GM12878 (cell line): ENCODE measurements around the gene CENPH. TPM values are rescaled to one million over a fixed set of nuclear protein-coding genes. Genes with fewer than 3 reads are reported as not detected.

Source experiments
- ATAC-seq: fragments of 200-7000 bp; cut with Tn5 transposase; 3 replicates; pipeline ENCODE4 v1.9.1; 2020; ENCODE audit warnings: mild to moderate bottlenecking, moderate library complexity
- BruUV-seq: library from RNA; stranded (reverse); fragments of 400-500 nt; replicated peaks from 2 replicates; lab custom pipeline; 2021; lab: Mats Ljungman, UMichigan
- CTCF ChIA-PET: fragments of 300-600 bp; sonication (Branson Sonifier 250); formaldehyde crosslinking; extraction: SDS; loops from one replicate; lab custom pipeline; 2021; ENCODE audit warnings: inconsistent platforms; lab: Yijun Ruan, JAX
- POLR2A ChIA-PET: fragments of 350-600 bp; formaldehyde crosslinking; extraction: SDS; loops from one replicate; lab custom pipeline; 2021; ENCODE audit warnings: inconsistent platforms; lab: Charles Lee
- RAD21 ChIA-PET: fragments of 300-600 bp; sonication (Branson Sonifier 250); formaldehyde crosslinking; loops from one replicate; lab custom pipeline; 2023; ENCODE audit warnings: antibody characterized with exemption; ENCODE audit not compliant: unreplicated experiment; lab: Charles Lee
- SMC1A ChIA-PET: fragments of 300-600 bp; sonication (Branson Sonifier 250); formaldehyde crosslinking; loops from one replicate; lab custom pipeline; 2023; ENCODE audit not compliant: unreplicated experiment, uncharacterized antibody; lab: Charles Lee
- DNase-seq: peaks from one replicate; pipeline ENCODE4 v3.0.0-alpha.2; 2011; ENCODE audit warnings: low read depth, low spot score
- FAIRE-seq: peaks from 3 replicates; lab custom pipeline; 2011; peaks lifted over from hg19 to GRCh38; lab: Jason Lieb, UNC
- H2AFZ ChIP-seq: 2 replicates; pipeline ENCODE4 v1.6.0; 2011; ENCODE audit warnings: low read depth, low read length, control low read depth; ENCODE audit not compliant: control insufficient read depth
- H3K27ac ChIP-seq: 2 replicates; pipeline ENCODE4 v1.5.1; 2011; ENCODE audit warnings: control low read depth; ENCODE audit not compliant: control insufficient read depth, insufficient read depth
- H3K27me3 ChIP-seq, 2 experiments: replicated peaks in 1 of 2; 2 replicates each; pipeline versions ENCODE4 v1.6.0 to v1.6.1; 2011; ENCODE audit warnings: low read length in 1 of 2; ENCODE audit not compliant: control insufficient read depth in 2 of 2, insufficient read depth in 2 of 2
- H3K36me3 ChIP-seq, 2 experiments: 2 replicates each; pipeline ENCODE4 v1.5.1; 2011; ENCODE audit warnings: low read length in 1 of 2; ENCODE audit not compliant: control insufficient read depth in 2 of 2, insufficient read depth in 2 of 2
- H3K4me1 ChIP-seq: 2 replicates; pipeline ENCODE4 v1.6.1; 2011; ENCODE audit warnings: mild to moderate bottlenecking, low read length, moderate library complexity, mixed read lengths; ENCODE audit not compliant: control insufficient read depth, insufficient read depth
- H3K4me2 ChIP-seq: 2 replicates; pipeline ENCODE4 v1.6.0; 2011; ENCODE audit warnings: control low read depth; ENCODE audit not compliant: control insufficient read depth, insufficient read depth
- H3K4me3 ChIP-seq: fragments of 200-600 bp; sonication (generic); 2 replicates; pipeline ENCODE4 v1.5.1; 2016
- H3K79me2 ChIP-seq: 2 replicates; pipeline ENCODE4 v1.6.0; 2011; ENCODE audit warnings: low read length; ENCODE audit not compliant: control insufficient read depth, insufficient read depth
- H3K9ac ChIP-seq: 2 replicates; pipeline ENCODE4 v1.8.0; 2011; ENCODE audit warnings: low read length, control low read depth, mixed read lengths; ENCODE audit not compliant: control insufficient read depth, insufficient read depth
- H3K9me3 ChIP-seq: replicated peaks from 3 replicates; pipeline ENCODE4 v1.5.1; 2011; ENCODE audit warnings: mild to moderate bottlenecking, low read length; ENCODE audit not compliant: control insufficient read depth, insufficient read depth
- H4K20me1 ChIP-seq: 2 replicates; pipeline ENCODE4 v1.6.0; 2011; ENCODE audit not compliant: control insufficient read depth, insufficient read depth
- CHD2 ChIP-seq: IDR thresholded peaks from 2 replicates; pipeline ENCODE4 v1.6.1; 2011; ENCODE audit warnings: low read depth, low read length, improper control_type of control experiment, borderline replicate concordance
- FOS ChIP-seq: IDR thresholded peaks from 3 replicates; pipeline ENCODE4 v1.6.1; 2011; ENCODE audit warnings: borderline replicate concordance; ENCODE audit not compliant: insufficient read length; ENCODE audit errors: extremely low read depth
- GABPA ChIP-seq: IDR thresholded peaks from 2 replicates; pipeline ENCODE4 v1.6.1; 2014; ENCODE audit warnings: antibody characterized with exemption, low read depth, mild to moderate bottlenecking, inconsistent platforms
- HDAC6 ChIP-seq: fragments of 200-600 bp; sonication (generic); IDR thresholded peaks from one replicate; pipeline ENCODE4 v1.8.0; 2017; ENCODE audit warnings: antibody characterized with exemption; ENCODE audit not compliant: unreplicated experiment
- HDGF ChIP-seq: fragments of 450-650 bp; IDR thresholded peaks from 2 replicates; pipeline ENCODE4 v1.6.1; 2016; ENCODE audit warnings: antibody characterized with exemption
- PML ChIP-seq: IDR thresholded peaks from 2 replicates; pipeline ENCODE4 v1.6.1; 2012; ENCODE audit warnings: low read length, inconsistent platforms
- RB1 ChIP-seq: fragments of 450-650 bp; formaldehyde crosslinking; IDR thresholded peaks from 2 replicates; pipeline ENCODE4 v1.6.1; 2017; ENCODE audit warnings: mild to moderate bottlenecking, borderline replicate concordance
- WRNIP1 ChIP-seq: IDR thresholded peaks from 2 replicates; pipeline ENCODE4 v1.6.1; 2011; ENCODE audit warnings: low read depth, low read length, improper control_type of control experiment, borderline replicate concordance
- WGBS: methylation state at CpG from one replicate; pipeline ENCODE4 v1.1.6; 2016; ENCODE audit warnings: low lambda C conversion rate; ENCODE audit not compliant: insufficient replicate concordance, insufficient coverage; ENCODE audit errors: missing lambda C conversion rate; 5-methylcytosine and 5-hydroxymethylcytosine counted together
- in situ Hi-C: fragments of 300-500 bp; cut with MboI; formaldehyde crosslinking; loops from 9 replicates; pipeline ENCODE4 v1.14.3; 2018; ENCODE audit warnings: mixed read lengths
- intact Hi-C: fragments of 100-400 bp; cut with micrococcal nuclease; formaldehyde crosslinking; loops from one replicate; pipeline ENCODE4 v1.14.2; 2022; ENCODE audit not compliant: unreplicated experiment
- polyA plus RNA-seq, 11 experiments: library from polyadenylated mRNA; depleted of rRNA in 4 of 11; unstranded in 6 of 11; stranded (reverse) in 5 of 11; fragments of >200 nt; fragmentation: Nextera tagmentation in 4 of 11; fragmentation: Illumina TruSeq in 1 of 11; extraction: Ambion mirVana in 4 of 11; extraction: Trizol in 1 of 11; gene quantifications; 1 replicate in 1 of 11; 2 replicates in 10 of 11; pipeline versions ENCODE4 v1.2.1 to v1.2.3, GENCODE V29; 2011 to 2016; ENCODE audit warnings: inconsistent platforms in 2 of 11, missing spikeins in 2 of 11, low read depth in 1 of 11
- total RNA-seq, 4 experiments: library from RNA; depleted of rRNA in 3 of 4; stranded (reverse); fragments of >200 nt in 3 of 4; fragmentation: Illumina TruSeq in 1 of 4; extraction: Trizol in 1 of 4; gene quantifications; 2 replicates each; pipeline versions ENCODE4 v1.2.1 to v1.2.3, GENCODE V29; 2013 to 2021
- TF ChIP-seq, protein P1 (sequence below): fragments of 450-650 bp; formaldehyde crosslinking; IDR thresholded peaks from 2 replicates; pipeline ENCODE4 v1.5.0; 2022; ENCODE audit warnings: mild to moderate bottlenecking, missing genetic modification characterization
- TF ChIP-seq, protein P2 (sequence below): IDR thresholded peaks from 2 replicates; pipeline ENCODE4 v1.6.1; 2012; ENCODE audit warnings: low read depth, low read length, improper control_type of control experiment

Gene CENPH
- total and polyA plus RNA-seq, 10 of the 15 experiments (the other 5 are each of a cell fraction or from before 2014, with no cell fraction given) = 7.3 to 65.6 (median 45.9) TPM

DNA sequence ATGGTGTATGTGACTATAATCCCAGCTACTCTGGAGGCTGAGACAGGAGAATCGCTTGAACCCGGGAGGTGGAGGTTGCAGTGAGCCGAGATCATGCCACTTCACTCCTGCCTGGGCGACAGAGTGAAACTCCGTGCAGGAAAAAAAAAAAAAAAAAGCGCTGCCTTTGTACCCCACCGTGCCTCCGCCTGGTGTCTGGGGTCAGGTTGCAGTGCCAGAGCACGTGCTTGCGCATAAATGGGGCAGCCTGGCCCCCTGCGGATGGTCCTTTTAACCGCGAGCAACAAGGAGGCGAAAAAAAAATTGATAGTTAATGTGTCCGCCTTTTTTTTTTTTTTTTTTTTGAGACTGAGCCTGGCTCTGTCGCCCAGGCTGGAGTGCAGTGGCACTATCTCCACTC is 28.7 kb upstream of the CENPH start:
- WGBS = 93% methylated on average over 10 of the region's 16 CpGs
- intact Hi-C loops = loop anchor here (10.0 kb wide), 1 partner anchor 204 kb away; the partner anchor contains the start of genes AK6, RAD17 and TAF9

DNA sequence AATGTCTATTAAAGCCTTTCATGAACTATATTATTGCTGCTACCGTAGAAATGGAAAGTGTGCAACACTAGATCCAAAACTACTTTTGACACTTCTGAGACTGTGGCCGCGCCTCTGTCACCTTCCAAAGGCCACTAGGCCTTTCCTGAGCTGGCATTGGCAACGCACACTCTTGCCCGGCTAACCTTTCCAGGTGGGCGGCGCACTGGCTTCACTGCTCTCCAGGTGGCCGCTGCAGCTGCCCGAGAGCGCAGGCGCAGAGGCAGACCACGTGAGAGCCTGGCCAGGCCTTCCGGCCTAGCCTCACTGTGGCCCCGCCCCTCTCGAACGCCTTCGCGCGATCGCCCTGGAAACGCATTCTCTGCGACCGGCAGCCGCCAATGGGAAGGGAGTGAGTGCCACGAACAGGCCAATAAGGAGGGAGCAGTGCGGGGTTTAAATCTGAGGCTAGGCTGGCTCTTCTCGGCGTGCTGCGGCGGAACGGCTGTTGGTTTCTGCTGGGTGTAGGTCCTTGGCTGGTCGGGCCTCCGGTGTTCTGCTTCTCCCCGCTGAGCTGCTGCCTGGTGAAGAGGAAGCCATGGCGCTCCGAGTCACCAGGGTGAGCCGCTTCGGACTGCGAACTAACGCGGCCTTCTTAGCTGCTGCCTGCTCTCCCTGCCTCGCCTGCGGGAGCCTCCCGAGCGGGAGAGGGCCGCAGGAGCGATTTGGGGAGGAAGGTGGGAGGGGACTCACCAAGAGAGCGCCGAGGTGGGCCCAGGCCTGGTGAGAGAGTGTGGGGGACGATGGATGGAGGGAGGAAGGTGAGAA is 22.5 kb upstream of the CENPH start, which contains the start of gene CCNB1:
CCNB1 (plus strand) TSS at position 465 of the 807 bp plus-strand sequence; CDS start at position 578, 113 bp downstream.
- CTCF ChIA-PET = interaction anchor here (0.6 to 2.0 kb wide), 7 partner anchors 12 to 171 kb away, joined by 3 to 6 read pairs (median 3); partner anchors contain the start of gene SLC30A5
- peak; percentile 99 for ATAC-seq
- SMC1A ChIA-PET = interaction anchor here (0.6 to 1.6 kb wide), 6 partner anchors 23 to 352 kb away, joined by 3 to 6 read pairs (median 4); partner anchors contain the start of genes CDK7 and SLC30A5
- Histone ChIP-seq H3K9ac (peak within 1 kb of the TSS; percentile 79), H3K27ac (peak within 1 kb of the TSS; percentile 65), H3K4me1 (no peaks in the 10 kb centered on the region), H3K4me3 (peak within 1 kb of the TSS; percentile 86), H3K9me3 (no peaks in the 10 kb centered on the region; the same call in 2 of the 3 replicates), H4K20me1 (no peaks in the 10 kb centered on the region), H3K4me2 (peak within 1 kb of the TSS; percentile 88), H2AFZ (peak within 1 kb of the TSS; percentile 96), H3K27me3 (no peaks in the 10 kb centered on the region), H3K79me2 (peaks cover 28% of the 10 kb centered on the region), H3K36me3 (peaks cover 2% of the 10 kb centered on the region in 2 experiments; a peak in 1 of 4 replicates)
- POLR2A ChIA-PET = interaction anchor here (0.6 to 1.7 kb wide), 4 partner anchors 23 to 66 kb away, joined by 3 to 6 read pairs (median 3); partner anchors contain the start of gene CENPH
- BruUV-seq = no TSS peak
- peak; percentile 99 for FAIRE-seq
- in situ Hi-C loops (no loop called here), intact Hi-C loops (loop anchor here (2.0 to 10.0 kb wide), 3 partner anchors 22 to 198 kb away; partner anchors contain the start of genes AK6, CENPH, RAD17 and SLC30A5)
- WGBS = 1% methylated on average over 49 of the region's 50 CpGs
- RAD21 ChIA-PET = interaction anchor here (0.6 to 1.4 kb wide), 6 partner anchors 23 to 168 kb away, joined by 3 to 9 read pairs (median 4); partner anchors contain the start of genes CDK7, CENPH and SLC30A5
- peak; percentile 95 for DNase-seq
- peak; percentile 50; the same call in 1 of the 2 replicates for TF ChIP-seq PML
- TF ChIP-seq WRNIP1 = 0 out of 2 replicates have a peak, but pooled peaks have one; percentile 10
- TF ChIP-seq, protein P1, sequence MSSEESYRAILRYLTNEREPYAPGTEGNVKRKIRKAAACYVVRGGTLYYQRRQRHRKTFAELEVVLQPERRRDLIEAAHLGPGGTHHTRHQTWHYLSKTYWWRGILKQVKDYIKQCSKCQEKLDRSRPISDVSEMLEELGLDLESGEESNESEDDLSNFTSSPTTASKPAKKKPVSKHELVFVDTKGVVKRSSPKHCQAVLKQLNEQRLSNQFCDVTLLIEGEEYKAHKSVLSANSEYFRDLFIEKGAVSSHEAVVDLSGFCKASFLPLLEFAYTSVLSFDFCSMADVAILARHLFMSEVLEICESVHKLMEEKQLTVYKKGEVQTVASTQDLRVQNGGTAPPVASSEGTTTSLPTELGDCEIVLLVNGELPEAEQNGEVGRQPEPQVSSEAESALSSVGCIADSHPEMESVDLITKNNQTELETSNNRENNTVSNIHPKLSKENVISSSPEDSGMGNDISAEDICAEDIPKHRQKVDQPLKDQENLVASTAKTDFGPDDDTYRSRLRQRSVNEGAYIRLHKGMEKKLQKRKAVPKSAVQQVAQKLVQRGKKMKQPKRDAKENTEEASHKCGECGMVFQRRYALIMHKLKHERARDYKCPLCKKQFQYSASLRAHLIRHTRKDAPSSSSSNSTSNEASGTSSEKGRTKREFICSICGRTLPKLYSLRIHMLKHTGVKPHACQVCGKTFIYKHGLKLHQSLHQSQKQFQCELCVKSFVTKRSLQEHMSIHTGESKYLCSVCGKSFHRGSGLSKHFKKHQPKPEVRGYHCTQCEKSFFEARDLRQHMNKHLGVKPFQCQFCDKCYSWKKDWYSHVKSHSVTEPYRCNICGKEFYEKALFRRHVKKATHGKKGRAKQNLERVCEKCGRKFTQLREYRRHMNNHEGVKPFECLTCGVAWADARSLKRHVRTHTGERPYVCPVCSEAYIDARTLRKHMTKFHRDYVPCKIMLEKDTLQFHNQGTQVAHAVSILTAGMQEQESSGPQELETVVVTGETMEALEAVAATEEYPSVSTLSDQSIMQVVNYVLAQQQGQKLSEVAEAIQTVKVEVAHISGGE (CRISPR knock-in tag) = no peak
- peak; percentile 65 for TF ChIP-seq FOS
- peak; percentile 18; the same call in 1 of the 2 replicates for TF ChIP-seq RB1
- TF ChIP-seq HDAC6 = no peak
- TF ChIP-seq, protein P2, sequence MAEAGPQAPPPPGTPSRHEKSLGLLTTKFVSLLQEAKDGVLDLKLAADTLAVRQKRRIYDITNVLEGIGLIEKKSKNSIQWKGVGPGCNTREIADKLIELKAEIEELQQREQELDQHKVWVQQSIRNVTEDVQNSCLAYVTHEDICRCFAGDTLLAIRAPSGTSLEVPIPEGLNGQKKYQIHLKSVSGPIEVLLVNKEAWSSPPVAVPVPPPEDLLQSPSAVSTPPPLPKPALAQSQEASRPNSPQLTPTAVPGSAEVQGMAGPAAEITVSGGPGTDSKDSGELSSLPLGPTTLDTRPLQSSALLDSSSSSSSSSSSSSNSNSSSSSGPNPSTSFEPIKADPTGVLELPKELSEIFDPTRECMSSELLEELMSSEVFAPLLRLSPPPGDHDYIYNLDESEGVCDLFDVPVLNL = peak; percentile 93
- peak; percentile 89 for TF ChIP-seq CHD2
- TF ChIP-seq HDGF = peak; percentile 38; the same call in 1 of the 2 replicates

More for the DNA sequence above, 28.7 kb upstream of the CENPH start:
- Histone ChIP-seq H3K79me2 (no peaks in the 10 kb centered on the region), H3K9ac (no peak overlapping the region), H3K4me3 (no peak overlapping the region), H3K9me3 (no peaks in the 10 kb centered on the region; the same call in 2 of the 3 replicates), H3K36me3 (no peaks in the 10 kb centered on the region), H3K27ac (no peak overlapping the region), H3K27me3 (no peaks in the 10 kb centered on the region), H3K4me2 (no peak overlapping the region), H2AFZ (no peak overlapping the region), H3K4me1 (no peaks in the 10 kb centered on the region), H4K20me1 (no peaks in the 10 kb centered on the region)
- ChIA-PET POLR2A (no interaction called here), CTCF (interaction anchor here (0.6 kb wide), 1 partner anchor 20 kb away, joined by 3 read pairs; no protein-coding TSS in a partner anchor), SMC1A (no interaction called here)
- in situ Hi-C loops = no loop called here
- no peak for DNase-seq
- ATAC-seq = no peak
- TF ChIP-seq GABPA = no peak
- TF ChIP-seq, all 136 proteins: peak for 0
- FAIRE-seq = no peak
- RAD21 ChIA-PET = no interaction called here
- no TSS peak for BruUV-seq
